Limb (tissue), 2 donors: ENCODE measurements around the gene S100PBP.

Experiments
- DNase-seq, 2 donors: peaks; one replicate each; pipeline ENCODE4 v3.0.0-alpha.2; 2016; ENCODE audit errors: extremely low spot score in 2 of 2

Gene S100PBP

GRCh38 chr1:32886828-32887414 lies 69.5 kb downstream of the S100PBP start:
- no peak for DNase-seq

DNA sequence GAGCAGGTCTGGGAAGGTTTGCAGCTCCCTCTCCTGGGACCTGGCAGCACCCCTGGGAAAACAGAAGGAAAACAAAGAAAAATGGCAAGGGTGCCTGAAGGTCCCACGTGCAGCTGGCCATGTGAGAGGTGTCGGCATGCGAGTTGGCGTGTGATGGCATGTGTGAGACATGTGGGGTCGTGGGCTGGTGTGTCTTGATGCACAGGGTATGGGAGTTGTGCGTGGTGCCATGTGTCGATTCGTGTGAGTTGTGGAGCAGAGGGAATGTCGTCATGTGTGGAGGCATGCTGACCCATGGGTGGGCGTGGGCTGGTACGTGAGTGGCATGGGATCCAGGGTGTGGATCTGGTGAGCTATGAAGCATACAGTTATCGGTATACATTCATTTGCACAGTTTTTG lies 70.2 kb downstream of the S100PBP start:
- no peak for DNase-seq

- no peak for DNase-seq
Measured at GRCh38 chr1:32888134-32888533, 70.7 kb downstream of the S100PBP start.

- DNase-seq = no peak
Measured at GRCh38 chr1:32888677-32889420, 71.4 kb downstream of the S100PBP start.

DNA sequence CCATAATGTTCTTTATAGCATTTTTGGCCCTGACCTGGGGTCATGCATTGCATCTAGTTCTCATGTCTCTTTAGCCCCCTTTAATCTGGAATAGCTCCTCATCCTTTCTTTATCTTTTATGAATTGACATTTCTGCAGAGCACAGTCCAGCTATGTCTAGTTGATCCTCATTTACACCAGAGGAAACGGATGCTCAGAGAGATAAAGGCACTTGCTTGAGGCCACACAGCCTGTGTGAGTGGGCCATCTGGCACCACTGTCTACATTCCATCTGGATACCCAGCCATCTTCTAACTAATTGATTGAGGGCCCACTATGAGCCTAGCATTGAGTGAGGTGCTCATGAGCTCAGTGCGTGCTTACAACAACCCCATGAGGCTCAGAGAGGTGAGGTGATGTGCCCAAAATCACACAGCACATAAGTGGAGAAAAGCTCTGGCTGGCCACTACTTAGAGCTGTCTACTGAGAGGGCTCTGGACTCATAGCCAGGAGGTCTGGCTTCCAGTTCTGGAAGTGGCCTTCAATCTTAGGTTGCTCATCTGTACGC lies 72.4 kb downstream of the S100PBP start:
- DNase-seq = no peak

DNA sequence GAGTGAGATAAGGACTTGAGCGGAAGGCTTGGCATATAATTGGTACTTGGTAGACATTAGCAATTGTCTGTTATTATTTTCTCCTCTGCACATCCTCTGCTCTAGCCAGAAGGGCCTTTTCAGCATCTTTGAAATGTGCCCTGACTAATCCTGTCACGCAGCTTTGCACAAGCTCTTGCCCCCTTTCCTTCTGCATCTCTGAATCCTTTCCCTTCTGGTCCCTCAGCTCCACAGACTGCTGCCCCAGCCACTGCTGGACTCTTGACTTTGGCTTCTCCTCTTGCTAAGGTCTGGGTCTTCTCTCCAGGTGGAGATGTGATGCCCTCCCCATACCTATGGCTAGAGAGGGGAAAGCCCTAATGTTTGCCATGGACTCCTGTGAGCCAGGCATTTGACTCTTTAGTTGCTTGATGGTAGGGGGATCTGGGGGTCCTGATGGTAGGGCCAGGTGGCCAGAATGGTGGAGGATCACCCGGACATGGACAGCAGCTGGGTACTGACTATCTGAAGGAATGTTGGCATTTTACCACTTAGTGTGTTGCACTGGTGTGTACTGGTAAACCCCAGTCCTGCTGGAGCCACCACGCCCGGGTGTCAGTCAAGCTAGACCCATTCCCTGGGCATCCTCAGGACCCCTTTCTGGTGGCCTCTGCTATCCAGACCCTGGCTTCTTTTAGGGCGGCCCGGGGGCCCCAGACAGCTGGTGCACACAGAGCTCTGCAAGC lies 73.2 kb downstream of the S100PBP start:
- DNase-seq = no peak

- no peak for DNase-seq
Measured at GRCh38 chr1:32891241-32891570, 73.8 kb downstream of the S100PBP start.

DNA sequence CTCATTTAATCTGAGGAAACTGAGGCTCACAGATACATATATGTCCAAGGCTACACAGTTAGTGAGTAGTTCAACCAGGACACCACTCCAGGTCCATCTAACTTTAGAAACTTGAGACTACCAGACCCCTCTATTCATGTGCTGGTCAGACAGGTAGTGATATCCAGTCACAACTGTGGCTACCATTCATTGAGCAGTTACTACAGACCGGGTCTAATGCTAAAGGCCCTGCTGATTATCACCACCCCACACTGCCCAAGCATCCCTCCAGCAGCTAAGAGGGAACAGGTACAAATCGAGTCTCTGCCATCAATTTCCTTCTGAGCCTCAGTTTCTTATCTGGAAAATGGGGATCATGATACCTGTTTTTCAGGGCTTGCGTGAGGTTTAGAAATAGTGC lies 74.2 kb downstream of the S100PBP start:
- DNase-seq = no peak

DNA sequence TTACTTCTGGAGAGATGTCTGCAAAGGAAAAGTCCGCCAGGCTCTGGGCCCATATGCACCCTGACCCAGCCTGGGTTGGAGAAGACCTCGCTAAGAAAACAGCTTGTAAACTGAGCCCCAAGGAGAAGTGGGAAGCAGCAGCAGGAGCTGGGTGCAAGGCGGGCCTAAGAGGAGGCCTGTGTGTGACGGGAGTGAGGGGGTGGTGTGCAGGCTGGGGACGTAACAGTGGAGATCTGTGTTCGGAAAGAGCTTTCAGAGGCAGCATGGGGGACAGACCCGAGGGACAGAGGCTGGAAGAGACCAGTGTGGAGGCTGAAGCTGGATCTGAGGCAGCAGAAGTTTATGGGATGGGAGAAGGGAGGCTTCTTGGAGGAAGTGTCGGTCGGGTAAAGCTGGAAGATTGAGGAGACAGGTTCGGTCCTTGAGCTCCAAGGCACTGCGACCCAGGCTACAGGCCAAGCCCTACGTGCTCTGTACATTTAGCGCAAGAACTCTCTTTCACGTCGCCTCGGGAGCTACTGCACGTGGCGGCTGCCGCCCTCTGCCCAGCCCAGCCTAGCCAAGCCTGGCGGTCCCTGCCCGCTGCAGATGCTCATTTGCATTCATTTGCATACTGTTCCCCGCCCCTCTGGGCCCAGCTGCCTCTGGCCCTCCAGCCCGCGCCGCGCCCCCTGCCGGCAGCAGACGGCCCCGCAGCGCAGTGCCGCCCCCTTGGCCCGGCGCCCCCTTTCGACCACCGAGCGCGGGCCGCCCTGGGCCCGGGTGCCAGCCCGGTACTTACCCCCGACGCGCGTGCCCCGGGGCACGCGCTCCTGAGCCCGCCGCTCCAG lies 75.1 kb downstream of the S100PBP start:
- peak in 1 of 2 donors; percentile 79 for DNase-seq

DNA sequence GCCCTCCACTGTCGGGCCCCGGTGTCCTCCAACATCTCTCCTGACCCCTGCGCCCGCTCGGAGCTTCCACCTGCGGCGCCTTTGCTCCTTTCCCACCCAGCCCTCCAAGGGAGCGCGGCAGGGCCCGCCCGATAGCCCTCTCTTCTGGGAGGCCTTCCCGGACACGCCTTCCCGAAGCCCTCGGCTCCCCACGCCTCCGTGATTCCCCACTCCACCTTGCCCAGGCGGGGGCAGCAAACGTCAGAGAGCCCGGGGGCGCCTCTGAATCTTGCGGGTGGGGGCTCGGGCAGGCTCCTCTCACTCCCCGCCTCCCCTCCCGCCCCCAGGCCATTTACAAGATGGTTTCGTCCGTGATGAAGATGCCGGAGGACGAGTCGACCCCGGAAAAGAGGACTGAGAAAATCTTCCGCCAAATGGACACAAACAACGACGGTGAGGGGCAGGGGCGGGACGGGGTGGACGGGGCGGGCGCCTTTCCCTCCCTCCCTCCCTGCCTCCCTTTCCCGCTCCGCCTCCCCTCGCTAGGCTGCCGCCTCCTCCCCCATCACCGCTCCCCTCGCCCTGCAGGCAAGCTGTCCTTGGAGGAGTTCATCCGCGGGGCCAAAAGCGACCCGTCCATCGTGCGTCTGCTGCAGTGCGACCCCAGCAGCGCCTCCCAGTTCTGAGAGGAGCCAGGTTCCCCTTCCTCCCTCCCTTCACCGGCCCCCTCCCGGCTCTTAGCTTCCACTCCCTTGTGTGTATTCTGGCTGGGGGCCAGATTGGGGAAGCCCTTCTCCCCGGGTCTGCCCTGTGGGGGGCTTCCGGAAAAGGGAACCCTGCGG lies 76.0 kb downstream of the S100PBP start:
- peak in 1 of 2 donors; percentile 79 for DNase-seq

DNA sequence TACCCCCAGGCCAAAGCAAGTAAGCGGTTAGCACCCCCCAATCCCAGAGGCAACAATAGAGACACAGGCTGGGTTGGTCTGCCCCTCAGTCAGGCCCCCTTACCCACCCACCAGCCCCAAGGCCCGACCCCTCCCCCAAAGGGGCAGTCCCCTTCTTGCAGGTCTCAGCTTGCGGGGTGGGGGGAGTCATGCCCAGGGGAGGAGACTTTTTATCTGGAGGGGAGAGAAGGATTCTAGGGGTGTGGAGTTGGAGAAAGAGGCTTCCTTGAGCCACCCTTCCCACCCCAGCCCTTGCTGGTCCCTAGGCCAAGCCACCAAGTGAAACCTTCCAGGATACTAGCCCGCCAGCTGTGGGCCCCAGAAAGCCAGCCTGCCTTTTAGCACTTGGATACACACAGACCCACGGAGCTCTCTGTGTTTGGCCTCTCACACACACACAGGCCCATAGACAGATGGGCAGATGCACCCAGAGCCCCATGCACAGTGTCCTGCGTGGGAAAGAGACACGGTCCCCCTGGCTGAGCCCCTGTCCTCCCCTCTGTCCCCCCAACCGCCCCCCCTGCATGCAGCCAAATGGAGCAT lies 76.7 kb downstream of the S100PBP start:
- DNase-seq = peak in 1 of 2 donors; percentile 70

DNA sequence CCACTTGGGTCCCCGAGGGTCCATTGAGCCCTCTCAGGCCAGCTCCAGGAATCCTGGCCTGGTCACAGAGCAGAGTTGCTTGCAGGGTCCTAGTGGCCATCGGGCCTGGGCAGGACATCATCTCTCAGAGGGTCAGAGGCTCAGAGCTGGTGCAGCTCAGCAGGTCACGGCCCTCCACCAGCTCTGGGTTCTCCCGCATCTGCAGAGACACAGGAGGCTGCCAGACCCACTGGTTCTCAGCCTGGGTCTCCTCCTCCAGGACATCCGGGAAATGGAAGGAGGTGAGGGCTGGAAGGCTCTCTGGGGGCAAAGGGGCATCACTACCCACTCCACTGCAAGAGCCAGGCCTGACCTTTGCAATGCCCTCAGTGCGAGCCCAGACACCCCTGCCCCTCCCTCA lies 77.2 kb downstream of the S100PBP start:
- no peak for DNase-seq

- no peak for DNase-seq
Measured at GRCh38 chr1:32895325-32896215, 78.1 kb downstream of the S100PBP start.

DNA sequence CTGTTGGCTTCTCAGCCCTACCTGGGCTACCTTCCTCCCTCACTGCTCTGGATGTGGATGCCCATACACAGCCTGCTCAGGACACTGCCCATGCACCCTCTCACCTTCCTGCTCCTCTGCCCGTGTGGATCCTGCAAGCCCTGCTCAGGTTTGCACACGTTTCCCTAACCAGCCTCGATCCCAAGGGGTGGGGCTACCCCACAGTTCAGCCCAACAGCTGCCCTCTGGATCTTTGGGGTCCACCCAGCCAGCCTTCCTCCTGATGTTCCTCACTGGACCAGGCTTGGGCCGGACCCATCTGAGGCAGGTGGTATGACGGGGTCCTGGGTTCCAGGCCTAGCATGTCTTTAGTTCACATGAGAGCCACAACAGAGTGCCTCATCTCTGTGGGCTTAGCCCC lies 79.0 kb downstream of the S100PBP start:
- DNase-seq = no peak

DNA sequence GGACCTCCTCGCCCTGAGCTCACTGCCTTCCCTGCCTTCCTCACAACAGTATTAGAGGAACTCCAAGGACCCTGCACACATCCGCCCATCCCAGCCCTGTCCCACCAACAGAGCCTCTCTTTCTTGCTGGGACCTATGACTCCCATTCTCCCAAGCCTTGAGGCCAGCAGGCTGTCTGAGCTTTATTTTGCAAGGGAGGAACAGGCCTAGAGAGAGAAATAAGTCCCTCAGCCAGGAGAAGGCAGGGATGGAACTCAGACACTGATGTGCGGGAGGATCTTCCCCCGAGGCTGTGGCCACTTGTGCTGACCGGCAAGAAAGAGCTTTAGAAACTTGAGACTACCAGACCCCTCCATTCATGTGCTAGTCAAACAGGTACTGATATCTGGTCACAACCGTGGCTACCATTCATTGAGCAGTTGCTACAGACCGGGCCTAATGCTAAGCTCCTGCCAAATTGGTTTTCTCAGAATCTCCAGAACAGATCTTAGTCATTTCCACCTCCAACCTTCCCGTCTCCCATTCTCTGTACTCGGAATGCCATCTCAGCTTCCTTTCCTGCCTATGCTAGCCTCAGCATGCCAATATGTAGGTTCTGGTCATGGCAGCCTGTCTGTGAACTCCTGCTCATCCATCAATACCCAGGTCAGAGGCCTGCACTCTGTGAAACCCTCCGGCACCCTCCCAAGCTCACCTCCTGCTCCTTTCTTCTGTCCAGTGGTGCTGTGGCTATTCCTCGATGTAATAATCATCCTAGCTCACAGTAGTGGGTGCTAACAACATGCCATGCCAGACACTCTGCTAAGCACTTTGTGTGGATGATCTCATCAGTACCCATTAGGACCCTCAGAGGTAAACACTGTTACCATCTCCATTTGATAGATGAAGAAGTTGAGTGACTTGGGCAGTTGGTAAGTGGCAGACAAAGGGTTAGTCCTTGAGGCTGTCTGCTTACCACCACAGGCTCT lies 79.9 kb downstream of the S100PBP start:
- no peak for DNase-seq

DNA sequence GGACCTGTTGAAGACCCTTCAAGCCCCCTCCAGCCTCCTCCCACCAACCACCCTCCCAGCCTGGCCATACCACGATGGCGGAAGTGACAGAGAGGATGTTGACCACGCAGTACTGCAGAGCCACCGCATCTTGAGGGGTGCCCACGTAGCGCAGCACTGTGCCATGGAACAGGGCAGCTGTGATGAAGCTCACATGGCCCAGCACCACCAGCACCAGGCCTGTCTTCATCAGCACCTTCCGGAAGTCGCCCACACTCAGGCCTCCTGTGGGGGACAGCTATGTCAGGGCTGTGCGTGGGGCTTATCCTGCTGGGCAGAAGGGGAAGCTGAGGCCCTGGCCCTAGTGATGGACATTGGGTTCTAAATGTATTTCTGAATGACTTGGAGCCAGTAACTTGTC lies 80.6 kb downstream of the S100PBP start:
- DNase-seq = no peak

DNA sequence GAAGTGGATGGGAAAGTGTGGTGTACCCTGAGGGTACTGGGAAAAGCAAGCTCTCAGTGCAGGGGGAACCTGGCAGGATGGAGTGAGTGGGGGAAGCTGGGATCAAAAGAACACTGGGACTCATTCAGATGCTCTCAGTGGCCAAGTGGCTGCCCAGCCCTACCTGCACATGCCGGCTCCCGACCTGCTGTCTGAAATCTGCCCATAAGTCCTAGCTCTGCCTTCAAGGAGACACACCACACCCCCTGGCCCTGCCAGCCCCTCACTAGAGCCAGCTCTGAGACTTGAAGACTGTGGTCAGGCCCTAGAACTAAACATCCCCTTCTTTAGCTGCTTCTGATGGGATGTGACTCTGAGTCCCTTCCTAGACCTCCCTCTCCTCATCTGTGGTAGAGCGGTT lies 81.5 kb downstream of the S100PBP start:
- DNase-seq = no peak

DNA sequence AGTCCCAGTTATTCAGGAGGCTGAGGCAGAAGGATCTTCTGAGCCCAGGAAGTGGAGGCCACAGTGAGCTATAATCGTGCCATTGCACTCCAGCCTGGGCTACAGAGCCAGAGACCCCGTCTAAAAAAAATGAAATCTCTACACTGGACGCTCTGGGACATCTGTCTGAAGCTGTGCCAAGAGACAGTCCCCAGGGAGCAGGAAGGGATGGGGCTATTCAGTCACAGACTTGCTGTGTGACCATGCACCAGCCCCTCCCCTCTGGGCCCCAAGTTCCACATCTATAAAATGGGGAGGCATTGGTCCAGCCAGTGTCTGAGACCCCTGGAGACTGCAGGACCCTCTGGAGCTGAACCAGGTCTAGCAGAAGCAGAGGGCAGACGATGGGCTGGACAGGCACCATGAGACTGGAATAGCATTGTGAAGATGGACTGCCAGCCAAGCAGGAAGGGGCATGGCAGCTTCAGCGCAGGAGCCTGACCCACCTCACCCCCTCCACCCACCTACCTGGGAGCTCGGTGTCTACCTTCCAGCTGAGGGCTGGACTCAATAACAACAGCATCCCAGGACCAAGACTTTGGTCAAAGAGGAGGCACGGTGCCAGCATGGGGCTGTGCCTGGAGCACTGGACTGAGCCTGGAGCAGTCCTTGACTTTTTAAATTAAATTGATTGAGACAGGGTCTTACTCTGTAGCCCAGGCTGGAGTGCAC lies 82.3 kb downstream of the S100PBP start:
- DNase-seq = no peak
